Frontal cortex (tissue), 4 donors: ENCODE data around the gene CDC16. TPM values are rescaled to one million over a fixed set of nuclear protein-coding genes. Genes with fewer than 3 reads are reported as not detected.
"Not testable (repeated sequence)": the region's sequence is repeated elsewhere in the genome, so short reads cannot be mapped to it uniquely, and the experiment has no call there.

Experiments
- DNase-seq, 2 donors: peaks; one replicate each; pipeline ENCODE4 v3.0.0; 2012; ENCODE audit warnings: low spot score in 2 of 2
- FAIRE-seq: peaks from 2 replicates; lab custom pipeline; 2012; peaks lifted over from hg19 to GRCh38; lab: Jason Lieb, UNC
- total RNA-seq: library from RNA; depleted of rRNA; stranded (reverse); fragments of >200 nt; gene quantifications from one replicate; pipeline ENCODE4 v1.2.3, GENCODE V29; 2014
- donor health status: control.
- donor health status: control.
- donor health status: control.

The CDC16 gene
- 40.8 TPM for total RNA-seq

GRCh38 chr13:114234645-114235421 is at the start of gene CDC16:
TSS of gene CDC16 (plus strand) at chr13:114234897. CDS start at chr13:114235085, 188 bp downstream.
- no peak for FAIRE-seq
- peak; percentile 92 to 95 for DNase-seq

GRCh38 chr13:114185182-114185971 is 49.3 kb upstream of the CDC16 start:
- DNase-seq (no peak), FAIRE-seq (no peak)

GRCh38 chr13:114194853-114195252 is 39.8 kb upstream of the CDC16 start:
- FAIRE-seq, result no peak

GRCh38 chr13:114196629-114197028 is 38.1 kb upstream of the CDC16 start:
- no peak for FAIRE-seq
- no peak for DNase-seq

More at GRCh38 chr13:114194853-114195252, 39.8 kb upstream of the CDC16 start:
- no peak for DNase-seq

GRCh38 chr13:114198556-114198955 is 36.1 kb upstream of the CDC16 start:
- FAIRE-seq (no peak), DNase-seq (no peak)

- not testable (repeated sequence) for DNase-seq, FAIRE-seq
These were observed 35.2 kb upstream of the CDC16 start for GRCh38 chr13:114199526-114199925.

GRCh38 chr13:114199954-114200353 is 34.7 kb upstream of the CDC16 start:
- DNase-seq (no peak), FAIRE-seq (no peak)

- no peak for DNase-seq
These were observed 34.2 kb upstream of the CDC16 start for GRCh38 chr13:114200399-114200911.

GRCh38 chr13:114202581-114202980 is 32.1 kb upstream of the CDC16 start:
- FAIRE-seq, result no peak
- DNase-seq, result no peak

More at GRCh38 chr13:114200399-114200911, 34.2 kb upstream of the CDC16 start:
- no peak for FAIRE-seq

GRCh38 chr13:114203536-114203935 is 31.2 kb upstream of the CDC16 start:
- no peak for FAIRE-seq

GRCh38 chr13:114204894-114205293 is 29.8 kb upstream of the CDC16 start:
- no peak for FAIRE-seq
- no peak for DNase-seq

More at GRCh38 chr13:114203536-114203935, 31.2 kb upstream of the CDC16 start:
- DNase-seq, result no peak

GRCh38 chr13:114208134-114208533 is 26.6 kb upstream of the CDC16 start:
- FAIRE-seq, result no peak
- DNase-seq, result no peak

- DNase-seq (no peak), FAIRE-seq (no peak)
These were observed 23.1 kb upstream of the CDC16 start for GRCh38 chr13:114211446-114212157.

GRCh38 chr13:114212158-114212495 is 22.6 kb upstream of the CDC16 start:
- no peak for DNase-seq
- no peak for FAIRE-seq

GRCh38 chr13:114213980-114214379 is 20.7 kb upstream of the CDC16 start:
- no peak for DNase-seq
- no peak for FAIRE-seq

GRCh38 chr13:114219392-114219791 is 15.3 kb upstream of the CDC16 start:
- no peak for FAIRE-seq
- no peak for DNase-seq

- FAIRE-seq (no peak), DNase-seq (no peak)
These were observed 12.2 kb upstream of the CDC16 start for GRCh38 chr13:114222461-114222968.

- no peak for DNase-seq
- no peak for FAIRE-seq
These were observed 10.5 kb upstream of the CDC16 start for GRCh38 chr13:114224201-114224600.

- FAIRE-seq (no peak), DNase-seq (no peak)
These were observed 9.1 kb upstream of the CDC16 start for GRCh38 chr13:114225610-114226009.

GRCh38 chr13:114226088-114226487 is 8.6 kb upstream of the CDC16 start:
- FAIRE-seq (no peak), DNase-seq (peak in 1 of 2 donors; percentile 34)
